Dendritic cell treated with granulocyte-macrophage colony-stimulating factor and Interleukin-4, amounts not matched to agents 40 ng/mL and 50 ng/mL, for 4 days (primary cell): ENCODE measurements around the gene FBN2.
"Not testable (repeated sequence)": the region's sequence is repeated elsewhere in the genome, so short reads cannot be mapped to it uniquely, and the experiment has no call there.

Experiments used
- H3K27ac Mint-ChIP-seq: one replicate; pipeline ENCODE4 v1.8.0; 2022; ENCODE audit warnings: mild to moderate bottlenecking, mixed read lengths
- H3K27me3 Mint-ChIP-seq: one replicate; pipeline ENCODE4 v1.8.0; 2022; ENCODE audit warnings: mild to moderate bottlenecking, mixed read lengths
- H3K36me3 Mint-ChIP-seq: one replicate; pipeline ENCODE4 v1.8.0; 2022; ENCODE audit warnings: low read depth, mixed read lengths
- H3K4me1 Mint-ChIP-seq: one replicate; pipeline ENCODE4 v1.8.0; 2022; ENCODE audit warnings: low read depth, mixed read lengths
- H3K4me3 Mint-ChIP-seq: one replicate; pipeline ENCODE4 v1.8.0; 2022; ENCODE audit warnings: mild to moderate bottlenecking, moderate library complexity, mixed read lengths
- H3K9me3 Mint-ChIP-seq: one replicate; pipeline ENCODE4 v1.8.0; 2022; ENCODE audit warnings: mixed read lengths
- intact Hi-C: fragments of 100-400 bp; cut with micrococcal nuclease; formaldehyde crosslinking; loops from one replicate; pipeline ENCODE4 v1.15.0; 2022

Gene FBN2

GRCh38 chr5:128519827-128520226, 18.2 kb downstream of the FBN2 start:
- no peak overlapping the region for H3K4me3 Mint-ChIP-seq
- peaks cover 5% of the 10 kb centered on the region for H3K4me1 Mint-ChIP-seq
- H3K27me3 Mint-ChIP-seq, result no peaks in the 10 kb centered on the region
- H3K9me3 Mint-ChIP-seq, result no peaks in the 10 kb centered on the region
- intact Hi-C loops, result no loop called here
- no peak overlapping the region for H3K27ac Mint-ChIP-seq
- H3K36me3 Mint-ChIP-seq, result no peaks in the 10 kb centered on the region

- no peaks in the 10 kb centered on the region for H3K27me3 Mint-ChIP-seq
- H3K9me3 Mint-ChIP-seq, result no peaks in the 10 kb centered on the region
Observed at GRCh38 chr5:128516978-128517377, 21.1 kb downstream of the FBN2 start.

DNA sequence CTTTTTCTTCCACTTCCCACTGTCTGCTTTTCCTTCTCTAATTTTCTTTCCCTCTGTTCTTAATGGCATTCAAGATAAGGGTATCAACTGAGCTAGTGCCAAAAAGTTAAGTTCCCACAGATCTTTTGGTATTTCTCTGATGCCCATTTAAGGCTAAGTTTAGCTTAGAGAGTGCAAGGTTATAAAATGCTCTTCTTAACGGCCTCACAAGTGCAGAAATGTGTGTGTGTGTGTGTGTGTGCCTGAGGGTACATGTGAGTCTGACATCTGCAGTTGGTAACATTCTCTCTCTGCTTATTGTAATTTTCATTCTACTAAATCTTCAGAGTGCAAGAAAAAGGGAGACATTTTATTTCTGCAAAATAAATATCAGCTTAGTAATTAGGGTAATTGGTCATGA, 24.2 kb downstream of the FBN2 start:
- Mint-ChIP-seq H3K4me1 (no peaks in the 10 kb centered on the region), H3K27me3 (no peaks in the 10 kb centered on the region), H3K27ac (no peak overlapping the region), H3K4me3 (no peak overlapping the region), H3K36me3 (no peaks in the 10 kb centered on the region), H3K9me3 (no peaks in the 10 kb centered on the region)
- intact Hi-C loops, result no loop called here

More at GRCh38 chr5:128516978-128517377, 21.1 kb downstream of the FBN2 start:
- Mint-ChIP-seq H3K27ac (no peak overlapping the region), H3K36me3 (no peaks in the 10 kb centered on the region), H3K4me1 (no peaks in the 10 kb centered on the region), H3K4me3 (no peak overlapping the region)
- intact Hi-C loops, result no loop called here

DNA sequence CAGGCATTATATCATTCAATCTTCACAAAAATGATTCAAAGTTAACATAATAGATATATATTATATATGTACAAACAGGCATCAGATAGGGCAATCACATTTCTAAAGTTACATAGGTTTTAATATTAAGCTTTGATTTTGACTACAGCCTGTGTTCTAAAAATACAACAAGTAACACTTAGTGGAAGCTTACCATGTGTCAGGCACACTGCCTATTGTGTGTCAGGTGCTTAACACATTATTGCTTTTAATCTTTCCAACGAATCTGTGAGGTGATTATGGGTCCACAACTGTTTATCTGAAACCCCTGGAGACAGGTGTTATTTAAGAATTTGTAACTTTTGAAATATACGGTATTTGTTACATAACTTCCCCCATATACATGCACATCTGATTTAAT, 25.2 kb downstream of the FBN2 start:
- H3K27me3 Mint-ChIP-seq, result no peaks in the 10 kb centered on the region
- H3K4me1 Mint-ChIP-seq, result no peaks in the 10 kb centered on the region
- peaks cover 7% of the 10 kb centered on the region for H3K9me3 Mint-ChIP-seq
- intact Hi-C loops, result no loop called here
- H3K36me3 Mint-ChIP-seq, result no peaks in the 10 kb centered on the region
- H3K27ac Mint-ChIP-seq, result no peak overlapping the region
- H3K4me3 Mint-ChIP-seq, result no peak overlapping the region

DNA sequence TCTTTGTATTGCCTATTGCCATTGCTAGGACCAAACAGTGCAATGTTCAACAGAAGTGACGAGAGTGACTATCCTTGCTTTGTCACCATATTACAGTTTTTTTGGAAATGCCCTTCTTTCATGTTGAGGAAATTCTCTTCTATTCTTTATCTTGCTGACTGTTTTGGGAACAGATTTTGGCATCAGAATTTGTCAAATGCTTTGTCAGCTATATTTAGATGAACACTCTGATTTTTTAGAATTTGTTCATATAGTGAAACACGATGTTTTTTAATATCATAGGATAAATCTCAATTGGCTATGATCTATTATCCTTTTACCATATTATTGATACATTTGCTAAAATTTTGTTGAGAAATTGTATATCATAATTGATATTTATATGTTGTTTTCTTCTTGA, 31.4 kb downstream of the FBN2 start:
- Mint-ChIP-seq H3K9me3 (peaks cover 29% of the 10 kb centered on the region), H3K36me3 (no peaks in the 10 kb centered on the region), H3K4me3 (no peak overlapping the region), H3K4me1 (no peaks in the 10 kb centered on the region), H3K27ac (no peak overlapping the region), H3K27me3 (no peaks in the 10 kb centered on the region)
- intact Hi-C loops, result no loop called here

DNA sequence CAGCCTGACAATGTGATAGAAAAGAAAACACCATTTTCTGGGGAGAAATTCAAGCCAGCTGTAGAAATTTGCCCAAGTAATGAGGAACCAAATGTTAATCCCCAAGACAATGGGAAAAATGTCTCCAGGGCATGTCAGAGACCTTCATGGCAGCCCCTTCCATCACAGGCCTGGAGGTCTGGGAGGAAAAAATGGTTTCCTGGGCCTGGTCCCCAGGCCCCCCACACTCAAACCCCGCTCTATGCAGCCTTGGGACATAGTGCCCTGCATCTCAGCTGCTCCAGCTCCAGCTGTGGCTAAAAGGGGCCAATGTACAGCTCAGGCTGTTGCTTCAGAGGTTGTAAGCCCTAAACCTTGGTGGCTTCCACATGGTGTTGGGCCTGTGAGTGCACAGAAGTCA, 34.3 kb downstream of the FBN2 start:
- H3K4me1 Mint-ChIP-seq, H3K27ac Mint-ChIP-seq, H3K36me3 Mint-ChIP-seq, H3K4me3 Mint-ChIP-seq, H3K27me3 Mint-ChIP-seq, intact Hi-C loops: not testable (repeated sequence)
- H3K9me3 Mint-ChIP-seq, result peaks cover 29% of the 10 kb centered on the region

DNA sequence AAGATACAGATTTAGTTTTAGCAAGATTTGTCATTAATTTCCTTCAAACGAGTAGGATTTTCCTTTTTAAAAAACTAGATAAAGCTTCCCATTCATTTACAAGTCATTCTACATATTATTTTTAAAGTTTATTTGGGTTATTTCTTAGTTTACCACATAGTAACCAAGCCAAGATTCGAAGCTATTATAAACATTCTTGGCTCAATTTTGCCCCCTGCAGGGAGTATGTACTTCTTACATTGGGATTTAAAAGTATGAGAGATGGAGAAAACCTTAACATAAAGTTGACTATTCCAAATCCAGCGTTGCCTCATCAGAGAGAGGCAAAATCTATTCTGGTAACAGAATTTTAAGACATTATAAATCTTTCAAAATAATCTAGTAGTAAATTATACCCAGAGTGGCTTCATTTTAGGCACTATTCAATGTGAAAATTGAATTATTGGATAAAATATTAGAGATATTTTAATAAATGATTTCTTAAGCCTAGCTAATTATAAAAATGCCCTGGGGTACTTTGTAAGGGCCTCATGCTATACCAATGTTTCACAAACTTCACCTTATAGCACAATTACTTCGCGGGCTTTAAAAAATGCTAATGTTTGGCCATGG, 39.1 kb downstream of the FBN2 start:
- Mint-ChIP-seq H3K27ac (no peak overlapping the region), H3K27me3 (no peaks in the 10 kb centered on the region), H3K9me3 (peaks cover 4% of the 10 kb centered on the region), H3K4me3 (no peak overlapping the region), H3K4me1 (no peaks in the 10 kb centered on the region), H3K36me3 (no peaks in the 10 kb centered on the region)
- intact Hi-C loops, result loop anchor here (1.0 to 10.0 kb wide), 3 partner anchors 286 to 934 kb away; no protein-coding TSS in a partner anchor

- H3K4me1 Mint-ChIP-seq, result no peaks in the 10 kb centered on the region
- intact Hi-C loops, result loop anchor here (10.0 kb wide), 2 partner anchors 740 to 930 kb away; no protein-coding TSS in a partner anchor
- no peaks in the 10 kb centered on the region for H3K27me3 Mint-ChIP-seq
- no peak overlapping the region for H3K4me3 Mint-ChIP-seq
- no peaks in the 10 kb centered on the region for H3K9me3 Mint-ChIP-seq
- no peak overlapping the region for H3K27ac Mint-ChIP-seq
- no peaks in the 10 kb centered on the region for H3K36me3 Mint-ChIP-seq
Observed at GRCh38 chr5:128494516-128494915, 43.5 kb downstream of the FBN2 start.

- no peaks in the 10 kb centered on the region for H3K4me1 Mint-ChIP-seq
- no peak overlapping the region for H3K27ac Mint-ChIP-seq
- intact Hi-C loops, result loop anchor here (10.0 kb wide), 2 partner anchors 739 to 929 kb away; no protein-coding TSS in a partner anchor
- no peaks in the 10 kb centered on the region for H3K27me3 Mint-ChIP-seq
- H3K36me3 Mint-ChIP-seq, result no peaks in the 10 kb centered on the region
- no peak overlapping the region for H3K4me3 Mint-ChIP-seq
- no peaks in the 10 kb centered on the region for H3K9me3 Mint-ChIP-seq
Observed at GRCh38 chr5:128493657-128494329, 44.3 kb downstream of the FBN2 start.

- intact Hi-C loops, result loop anchor here (10.0 kb wide), 2 partner anchors 736 to 926 kb away; no protein-coding TSS in a partner anchor
- H3K27me3 Mint-ChIP-seq, result no peaks in the 10 kb centered on the region
Observed at GRCh38 chr5:128491291-128491690, 46.8 kb downstream of the FBN2 start.

GRCh38 chr5:128490761-128491160, 47.3 kb downstream of the FBN2 start:
- no peaks in the 10 kb centered on the region for H3K4me1 Mint-ChIP-seq
- H3K27me3 Mint-ChIP-seq, result no peaks in the 10 kb centered on the region
- H3K9me3 Mint-ChIP-seq, result no peaks in the 10 kb centered on the region
- intact Hi-C loops, result loop anchor here (10.0 kb wide), 2 partner anchors 736 to 926 kb away; no protein-coding TSS in a partner anchor
- no peak overlapping the region for H3K4me3 Mint-ChIP-seq
- H3K27ac Mint-ChIP-seq, result no peak overlapping the region
- H3K36me3 Mint-ChIP-seq, result no peaks in the 10 kb centered on the region

More at GRCh38 chr5:128491291-128491690, 46.8 kb downstream of the FBN2 start:
- Mint-ChIP-seq H3K9me3 (no peaks in the 10 kb centered on the region), H3K27ac (no peak overlapping the region), H3K36me3 (no peaks in the 10 kb centered on the region), H3K4me3 (no peak overlapping the region), H3K4me1 (no peaks in the 10 kb centered on the region)

- intact Hi-C loops, result no loop called here
- H3K4me1 Mint-ChIP-seq, result no peaks in the 10 kb centered on the region
- H3K9me3 Mint-ChIP-seq, result no peaks in the 10 kb centered on the region
- no peaks in the 10 kb centered on the region for H3K27me3 Mint-ChIP-seq
- H3K27ac Mint-ChIP-seq, result no peak overlapping the region
- H3K4me3 Mint-ChIP-seq, result no peak overlapping the region
- no peaks in the 10 kb centered on the region for H3K36me3 Mint-ChIP-seq
Observed at GRCh38 chr5:128487041-128487440, 51.0 kb downstream of the FBN2 start.

DNA sequence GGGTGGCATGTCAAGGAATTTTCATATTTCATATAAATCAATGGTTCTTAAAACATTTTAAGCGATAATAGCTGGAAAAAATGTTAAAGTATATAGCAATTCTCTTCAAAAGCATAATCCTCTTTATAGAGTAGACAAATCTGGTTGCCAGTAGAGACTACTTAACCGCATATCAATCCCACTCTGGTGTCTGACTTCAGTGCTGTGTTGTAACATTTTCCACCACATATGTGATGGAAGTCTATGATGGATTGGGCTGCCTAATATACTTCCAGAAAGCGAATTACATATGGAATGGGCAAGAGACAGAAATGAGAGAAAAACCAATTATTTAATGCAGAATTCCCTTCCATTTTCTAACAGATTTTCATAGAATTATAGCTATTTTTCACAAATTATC, 54.3 kb downstream of the FBN2 start:
- intact Hi-C loops, result no loop called here
- Mint-ChIP-seq H3K4me1 (no peaks in the 10 kb centered on the region), H3K4me3 (no peak overlapping the region), H3K36me3 (no peaks in the 10 kb centered on the region), H3K27ac (no peak overlapping the region), H3K9me3 (no peaks in the 10 kb centered on the region), H3K27me3 (no peaks in the 10 kb centered on the region)

GRCh38 chr5:128480906-128481633, 57.0 kb downstream of the FBN2 start:
- Mint-ChIP-seq H3K36me3 (no peaks in the 10 kb centered on the region), H3K4me3 (no peak overlapping the region), H3K9me3 (no peaks in the 10 kb centered on the region), H3K27ac (no peak overlapping the region), H3K4me1 (no peaks in the 10 kb centered on the region), H3K27me3 (no peaks in the 10 kb centered on the region)
- intact Hi-C loops, result no loop called here
